Measurements from ENCODE around the gene SBK2.

- TF ChIP-seq MXI1 (conservative IDR thresholded peaks at IDR 0.05; ENCODE audit: poor library complexity, severe bottlenecking) (no peak), EZH2 (IDR thresholded peaks at IDR 0.05; ENCODE audit: borderline replicate concordance, insufficient read depth, low read length, poor library complexity, severe bottlenecking) (no peak)
Measured at GRCh38 chr19:55508120-55508519, 28.8 kb downstream of the SBK2 start.
